ENCODE results near the gene KRTAP10-8. TPM values are rescaled to one million over a fixed set of nuclear protein-coding genes. Genes with fewer than 3 reads are reported as not detected.

The KRTAP10-8 gene
- total RNA-seq, 4 donors from 2014 or later = not detected

- no peak for TF ChIP-seq CTCF (IDR thresholded peaks at IDR 0.05; ENCODE audit: low read depth)
Measured at GRCh38 chr21:44650973-44651675, 39.2 kb downstream of the KRTAP10-8 start.

DNA sequence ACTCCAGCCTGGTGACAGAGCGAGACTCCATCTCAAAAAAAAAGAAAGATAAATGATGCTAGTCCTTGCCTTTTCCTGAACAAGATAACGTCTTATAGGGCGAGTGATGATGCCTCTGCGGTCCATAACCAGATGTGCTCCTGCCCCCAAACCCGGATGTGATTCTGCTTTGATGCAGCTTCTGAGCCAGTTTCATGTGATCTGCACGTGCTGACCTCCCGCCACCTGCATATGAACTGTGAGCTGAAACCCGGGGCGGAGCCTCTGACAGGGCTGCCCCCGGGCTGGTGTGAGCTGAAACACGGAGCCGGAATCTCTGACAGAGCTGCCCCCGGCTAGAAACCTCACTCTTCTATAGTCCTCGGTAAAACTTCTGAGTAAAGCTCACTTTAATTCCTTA, 41.2 kb downstream of the KRTAP10-8 start:
- no peak for TF ChIP-seq CTCF (IDR thresholded peaks at IDR 0.05; ENCODE audit: low read depth)

GRCh38 chr21:44653656-44654575, 42.0 kb downstream of the KRTAP10-8 start:
- TF ChIP-seq CTCF (IDR thresholded peaks at IDR 0.05; ENCODE audit: low read depth) = no peak

DNA sequence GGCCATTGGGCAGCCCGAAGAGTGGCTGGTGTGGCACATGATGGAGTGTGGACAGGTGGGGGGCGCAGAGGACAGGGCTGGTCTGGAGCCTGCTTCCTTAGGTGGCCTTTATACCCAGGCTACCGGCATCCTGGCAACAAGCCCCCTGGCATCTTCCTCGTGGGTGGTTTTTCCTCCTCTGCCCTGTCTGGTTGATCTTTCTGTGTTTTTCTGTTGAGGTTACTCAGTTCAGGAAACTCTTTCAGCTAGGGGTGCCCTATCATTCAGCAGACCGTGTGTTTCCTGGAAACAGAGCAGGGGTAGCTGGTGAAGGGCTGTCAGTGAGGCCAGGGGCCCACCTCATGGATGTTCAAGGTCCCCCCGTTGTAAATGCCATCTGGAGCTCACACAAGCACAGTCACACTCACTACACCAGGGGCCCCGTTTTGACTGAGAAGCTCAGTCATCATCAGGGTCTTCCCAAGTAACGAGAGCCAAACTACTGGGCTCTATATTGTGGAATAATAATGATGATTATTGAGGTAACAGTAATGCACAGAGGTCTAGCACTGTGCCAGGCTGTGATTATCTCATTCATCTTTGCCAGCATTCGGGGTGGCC, 42.8 kb downstream of the KRTAP10-8 start, which contains the start of gene KRTAP12-4:
Gene KRTAP12-4, minus strand, starts transcription at position 84 of the 600 bp plus-strand sequence. Its CDS starts 45 bp downstream, at position 39.
- no peak for TF ChIP-seq CTCF (IDR thresholded peaks at IDR 0.05; ENCODE audit: low read depth)

DNA sequence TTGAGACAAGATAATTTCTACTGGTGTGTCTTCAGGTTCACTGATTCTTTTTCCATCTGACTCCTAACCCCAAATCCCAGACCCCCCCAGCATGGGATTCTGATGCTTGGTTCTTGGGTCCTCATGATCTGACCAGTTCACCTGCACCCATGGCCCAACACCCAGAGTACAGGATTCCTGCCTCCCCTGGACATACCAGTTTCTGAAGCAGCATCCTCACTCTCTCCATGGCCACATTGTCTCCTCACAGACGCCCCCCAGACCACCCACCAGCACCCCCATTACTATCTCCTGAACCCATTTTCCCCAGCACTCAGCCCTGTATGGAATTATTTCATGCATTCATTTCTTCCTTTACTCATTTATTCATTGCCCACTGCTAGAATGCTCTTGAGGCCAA, 45.0 kb downstream of the KRTAP10-8 start:
- no peak for TF ChIP-seq CTCF (IDR thresholded peaks at IDR 0.05; ENCODE audit: low read depth)

- TF ChIP-seq CTCF (IDR thresholded peaks at IDR 0.05; ENCODE audit: low read depth) = no peak
Measured at GRCh38 chr21:44657635-44658540, 46.0 kb downstream of the KRTAP10-8 start, which contains the start of gene KRTAP12-3. KRTAP12-3 (plus strand) TSS chr21:44657932; CDS start chr21:44657980, 48 bp downstream.

Measured in subcutaneous adipose tissue (tissue), 4 donors.